ENCODE results near the gene REC8.

REC8 gene, protein sequence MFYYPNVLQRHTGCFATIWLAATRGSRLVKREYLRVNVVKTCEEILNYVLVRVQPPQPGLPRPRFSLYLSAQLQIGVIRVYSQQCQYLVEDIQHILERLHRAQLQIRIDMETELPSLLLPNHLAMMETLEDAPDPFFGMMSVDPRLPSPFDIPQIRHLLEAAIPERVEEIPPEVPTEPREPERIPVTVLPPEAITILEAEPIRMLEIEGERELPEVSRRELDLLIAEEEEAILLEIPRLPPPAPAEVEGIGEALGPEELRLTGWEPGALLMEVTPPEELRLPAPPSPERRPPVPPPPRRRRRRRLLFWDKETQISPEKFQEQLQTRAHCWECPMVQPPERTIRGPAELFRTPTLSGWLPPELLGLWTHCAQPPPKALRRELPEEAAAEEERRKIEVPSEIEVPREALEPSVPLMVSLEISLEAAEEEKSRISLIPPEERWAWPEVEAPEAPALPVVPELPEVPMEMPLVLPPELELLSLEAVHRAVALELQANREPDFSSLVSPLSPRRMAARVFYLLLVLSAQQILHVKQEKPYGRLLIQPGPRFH

GRCh38 chr14:24171422-24172260, at the start of gene REC8:
REC8 (plus strand) TSS chr14:24172080; CDS start chr14:24172553, 473 bp downstream.
- Histone ChIP-seq H3K27ac (ENCODE audit: low read length) (no peak within 1 kb of the TSS), H3K9me3 (ENCODE audit: control insufficient read depth, insufficient read depth, low read length) (no peaks in the 10 kb centered on the region), H3K4me1 (ENCODE audit: control insufficient read depth, insufficient read depth, low read length) (peaks cover 4% of the 10 kb centered on the region; the same call in 1 of the 2 replicates), H3K36me3 (ENCODE audit: control insufficient read depth, insufficient read depth, low read length) (no peaks in the 10 kb centered on the region), H3K27me3 (ENCODE audit: control insufficient read depth, insufficient read depth, low read length) (no peaks in the 10 kb centered on the region), H3K4me3 (ENCODE audit: low read length) (peak within 1 kb of the TSS; percentile 42; the same call in 1 of the 2 replicates)
- DNase-seq (ENCODE audit: low read depth, low spot score): peak; percentile 97
- no CpG with 5 or more reads among the region's 63 CpGs for WGBS (ENCODE audit: insufficient coverage, insufficient read length)

DNA sequence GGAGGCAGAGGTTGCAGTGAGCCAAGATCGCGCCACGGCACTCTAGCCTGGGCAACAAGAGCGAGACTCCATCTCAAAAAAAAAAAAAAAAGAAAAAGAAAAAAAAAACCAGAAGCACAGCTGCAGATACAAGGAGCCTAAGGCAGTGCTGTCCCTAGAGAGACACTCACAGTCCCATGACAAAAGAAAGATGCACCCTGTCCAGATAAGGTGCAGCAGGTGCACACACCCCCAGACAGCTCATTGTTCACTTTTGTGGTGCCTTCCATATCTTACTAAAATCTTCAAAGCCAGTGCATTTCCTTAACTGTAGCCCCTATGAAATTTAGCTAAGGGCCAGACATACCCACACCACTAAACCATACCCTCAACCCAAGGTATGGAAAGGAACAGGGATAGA, 49.5 kb upstream of the REC8 start:
- H3K4me3 ChIP-seq (ENCODE audit: low read length): no peak overlapping the region
- no peaks in the 10 kb centered on the region for H3K27me3 ChIP-seq (ENCODE audit: control insufficient read depth, insufficient read depth, low read length)
- H3K9me3 ChIP-seq (ENCODE audit: control insufficient read depth, insufficient read depth, low read length): no peaks in the 10 kb centered on the region
- H3K4me1 ChIP-seq (ENCODE audit: control insufficient read depth, insufficient read depth, low read length): no peaks in the 10 kb centered on the region
- DNase-seq (ENCODE audit: low read depth, low spot score): no peak
- H3K36me3 ChIP-seq (ENCODE audit: control insufficient read depth, insufficient read depth, low read length): peaks cover 27% of the 10 kb centered on the region
- WGBS (ENCODE audit: insufficient coverage, insufficient read length): no CpG with 5 or more reads among the region's 4 CpGs
- H3K27ac ChIP-seq (ENCODE audit: low read length): no peak overlapping the region

DNA sequence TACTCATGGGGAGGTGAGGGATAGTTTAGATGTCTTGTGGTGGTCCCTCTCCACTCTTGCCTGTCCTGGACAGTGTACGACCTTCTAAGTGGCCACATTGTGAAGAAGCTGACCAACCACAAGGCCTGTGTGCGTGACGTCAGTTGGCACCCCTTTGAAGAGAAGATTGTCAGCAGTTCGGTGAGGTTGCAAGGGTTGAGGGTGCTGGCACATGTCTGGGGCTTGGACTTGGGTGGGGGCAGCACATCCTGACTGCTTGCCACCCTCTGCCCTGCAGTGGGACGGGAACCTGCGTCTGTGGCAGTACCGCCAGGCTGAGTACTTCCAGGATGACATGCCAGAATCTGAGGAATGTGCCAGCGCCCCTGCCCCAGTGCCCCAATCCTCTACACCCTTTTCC, 49.0 kb upstream of the REC8 start:
- H3K27ac ChIP-seq (ENCODE audit: low read length): no peak overlapping the region
- H3K9me3 ChIP-seq (ENCODE audit: control insufficient read depth, insufficient read depth, low read length): no peaks in the 10 kb centered on the region
- no peaks in the 10 kb centered on the region for H3K4me1 ChIP-seq (ENCODE audit: control insufficient read depth, insufficient read depth, low read length)
- DNase-seq (ENCODE audit: low read depth, low spot score): no peak
- no peaks in the 10 kb centered on the region for H3K27me3 ChIP-seq (ENCODE audit: control insufficient read depth, insufficient read depth, low read length)
- no peak overlapping the region for H3K4me3 ChIP-seq (ENCODE audit: low read length)
- WGBS (ENCODE audit: insufficient coverage, insufficient read length): no CpG with 5 or more reads among the region's 8 CpGs
- H3K36me3 ChIP-seq (ENCODE audit: control insufficient read depth, insufficient read depth, low read length): peaks cover 27% of the 10 kb centered on the region

GRCh38 chr14:24123424-24124417, 48.2 kb upstream of the REC8 start:
- Histone ChIP-seq H3K4me3 (ENCODE audit: low read length) (no peak overlapping the region), H3K9me3 (ENCODE audit: control insufficient read depth, insufficient read depth, low read length) (no peaks in the 10 kb centered on the region), H3K36me3 (ENCODE audit: control insufficient read depth, insufficient read depth, low read length) (peaks cover 22% of the 10 kb centered on the region), H3K27ac (ENCODE audit: low read length) (no peak overlapping the region), H3K4me1 (ENCODE audit: control insufficient read depth, insufficient read depth, low read length) (no peaks in the 10 kb centered on the region), H3K27me3 (ENCODE audit: control insufficient read depth, insufficient read depth, low read length) (no peaks in the 10 kb centered on the region)
- no CpG with 5 or more reads among the region's 9 CpGs for WGBS (ENCODE audit: insufficient coverage, insufficient read length)
- DNase-seq (ENCODE audit: low read depth, low spot score): no peak

- Histone ChIP-seq H3K4me1 (ENCODE audit: control insufficient read depth, insufficient read depth, low read length) (no peaks in the 10 kb centered on the region), H3K9me3 (ENCODE audit: control insufficient read depth, insufficient read depth, low read length) (no peaks in the 10 kb centered on the region), H3K4me3 (ENCODE audit: low read length) (no peak overlapping the region), H3K27me3 (ENCODE audit: control insufficient read depth, insufficient read depth, low read length) (no peaks in the 10 kb centered on the region), H3K36me3 (ENCODE audit: control insufficient read depth, insufficient read depth, low read length) (peaks cover 7% of the 10 kb centered on the region), H3K27ac (ENCODE audit: low read length) (no peak overlapping the region)
- no peak for DNase-seq (ENCODE audit: low read depth, low spot score)
Observed at GRCh38 chr14:24126939-24127338, 44.9 kb upstream of the REC8 start.

DNA sequence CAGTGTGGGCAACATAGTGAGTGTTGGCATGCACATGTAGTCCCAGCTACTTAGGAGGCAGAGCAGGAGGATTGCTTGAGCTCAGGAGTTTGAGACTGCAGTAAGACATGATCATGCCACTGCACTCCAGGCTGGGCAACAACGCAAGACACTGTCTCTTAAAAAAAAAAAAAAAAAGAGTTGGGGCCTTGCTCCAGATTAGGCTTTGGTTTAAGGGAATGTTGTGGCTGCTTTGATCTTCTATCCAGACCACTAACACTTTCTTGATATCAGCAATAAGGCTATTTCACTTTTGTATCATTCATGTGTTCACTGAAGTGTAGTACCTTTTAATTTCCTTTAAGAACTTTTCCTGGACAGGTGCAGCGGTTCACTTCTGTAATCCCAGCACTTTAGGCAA, 44.2 kb upstream of the REC8 start:
- Histone ChIP-seq H3K36me3 (ENCODE audit: control insufficient read depth, insufficient read depth, low read length) (peaks cover 4% of the 10 kb centered on the region), H3K27ac (ENCODE audit: low read length) (no peak overlapping the region), H3K9me3 (ENCODE audit: control insufficient read depth, insufficient read depth, low read length) (no peaks in the 10 kb centered on the region), H3K4me3 (ENCODE audit: low read length) (no peak overlapping the region), H3K4me1 (ENCODE audit: control insufficient read depth, insufficient read depth, low read length) (no peaks in the 10 kb centered on the region), H3K27me3 (ENCODE audit: control insufficient read depth, insufficient read depth, low read length) (no peaks in the 10 kb centered on the region)
- no peak for DNase-seq (ENCODE audit: low read depth, low spot score)
- no CpG with 5 or more reads among the region's 2 CpGs for WGBS (ENCODE audit: insufficient coverage, insufficient read length)

DNA sequence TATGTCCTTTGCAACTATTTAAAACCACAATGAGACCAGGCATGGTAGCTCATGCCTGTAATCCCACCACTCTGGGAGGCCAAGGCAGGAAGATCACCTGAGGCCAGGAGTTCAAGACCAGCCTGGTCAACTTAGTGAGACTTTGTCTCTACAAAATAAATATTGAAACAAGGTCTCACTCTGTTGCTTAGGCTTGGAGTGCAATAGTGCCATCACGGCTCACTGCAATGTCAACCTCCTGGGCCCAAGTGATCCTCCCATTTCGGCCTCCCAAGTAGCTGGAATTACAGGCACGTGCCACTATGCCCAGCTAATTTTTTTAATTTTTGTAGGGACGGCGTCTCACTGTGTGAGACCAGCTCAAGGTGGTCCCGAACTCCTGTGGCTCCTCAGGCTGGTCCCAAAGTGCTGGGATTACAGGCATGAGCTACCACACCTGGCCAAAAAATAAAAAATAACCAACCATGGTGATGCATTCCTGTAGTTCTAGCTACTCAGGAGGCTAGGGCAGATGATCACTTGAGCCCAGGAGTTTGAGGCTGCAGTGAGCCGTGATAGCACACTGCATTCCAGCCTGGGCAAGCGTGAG, 42.4 kb upstream of the REC8 start:
- no CpG with 5 or more reads among the region's 8 CpGs for WGBS (ENCODE audit: insufficient coverage, insufficient read length)
- Histone ChIP-seq H3K27ac (ENCODE audit: low read length) (no peak overlapping the region), H3K4me3 (ENCODE audit: low read length) (no peak overlapping the region), H3K4me1 (ENCODE audit: control insufficient read depth, insufficient read depth, low read length) (no peaks in the 10 kb centered on the region), H3K36me3 (ENCODE audit: control insufficient read depth, insufficient read depth, low read length) (no peaks in the 10 kb centered on the region), H3K9me3 (ENCODE audit: control insufficient read depth, insufficient read depth, low read length) (no peaks in the 10 kb centered on the region), H3K27me3 (ENCODE audit: control insufficient read depth, insufficient read depth, low read length) (no peaks in the 10 kb centered on the region)
- no peak for DNase-seq (ENCODE audit: low read depth, low spot score)

DNA sequence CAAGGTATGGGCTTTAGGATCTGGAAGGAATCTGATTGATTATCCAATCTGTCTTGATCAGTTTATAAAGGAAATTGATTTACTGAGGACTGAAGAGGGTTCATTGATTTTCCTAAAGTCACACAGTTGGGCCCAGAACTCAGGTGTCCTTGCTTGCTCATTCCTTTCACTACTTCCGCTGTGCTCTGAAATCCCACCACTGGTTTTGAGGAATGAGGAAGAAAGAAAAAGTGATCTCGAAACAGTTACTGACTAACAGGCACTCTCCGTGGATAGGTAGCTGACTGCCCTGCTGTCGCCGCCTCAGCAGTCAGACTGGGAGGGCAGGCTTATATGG, 41.5 kb upstream of the REC8 start, which contains the start of gene FITM1:
Gene FITM1, plus strand, starts transcription at position 280 of the 337 bp plus-strand sequence. CDS start 905 bp downstream, outside the sequence.
- H3K9me3 ChIP-seq (ENCODE audit: control insufficient read depth, insufficient read depth, low read length): no peaks in the 10 kb centered on the region
- no peak within 1 kb of the TSS for H3K4me3 ChIP-seq (ENCODE audit: low read length)
- peaks cover under 1% of the 10 kb centered on the region for H3K4me1 ChIP-seq (ENCODE audit: control insufficient read depth, insufficient read depth, low read length)
- no CpG with 5 or more reads among the region's 5 CpGs for WGBS (ENCODE audit: insufficient coverage, insufficient read length)
- no peaks in the 10 kb centered on the region for H3K27me3 ChIP-seq (ENCODE audit: control insufficient read depth, insufficient read depth, low read length)
- DNase-seq (ENCODE audit: low read depth, low spot score): no peak
- no peaks in the 10 kb centered on the region for H3K36me3 ChIP-seq (ENCODE audit: control insufficient read depth, insufficient read depth, low read length)
- H3K27ac ChIP-seq (ENCODE audit: low read length): no peak within 1 kb of the TSS

DNA sequence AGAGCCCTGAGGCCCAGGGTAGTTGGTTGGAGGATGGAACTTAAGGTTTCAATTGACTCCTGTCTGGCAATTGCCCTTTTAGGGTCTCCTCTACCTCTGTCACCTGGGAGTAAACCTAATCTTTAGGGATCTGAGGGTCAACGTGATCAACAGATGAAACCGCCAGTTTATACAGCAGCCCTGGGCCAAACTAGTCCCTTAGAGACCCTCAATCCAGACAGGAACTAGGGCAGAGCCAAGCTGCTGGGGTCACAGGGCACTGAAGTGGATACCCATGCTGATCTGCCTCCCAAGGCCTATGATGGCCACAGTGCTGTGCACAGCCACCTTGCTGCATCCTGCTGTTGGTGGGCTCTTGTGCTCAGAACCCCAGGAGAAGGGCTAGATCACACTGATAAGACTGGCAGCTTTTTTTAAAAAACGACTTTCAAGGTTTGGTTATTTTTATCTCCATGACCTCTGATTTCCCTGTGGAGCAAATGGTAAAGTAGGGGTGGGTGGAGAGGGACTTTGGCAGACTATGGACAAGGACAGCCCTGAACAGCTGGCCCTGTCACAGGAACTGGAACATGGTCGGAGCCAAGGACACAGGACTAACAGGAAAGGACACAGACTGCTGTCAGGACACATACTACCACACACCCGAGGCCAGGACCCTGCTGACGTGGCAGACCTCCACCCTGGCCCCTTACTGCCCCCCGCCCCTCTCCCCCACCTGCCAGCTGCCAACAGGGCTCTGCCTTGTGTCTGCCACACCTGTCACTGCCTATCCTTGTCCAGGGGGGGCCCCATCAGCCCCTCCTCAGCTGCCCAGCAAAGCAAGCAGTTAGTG, 40.9 kb upstream of the REC8 start:
- Histone ChIP-seq H3K27ac (ENCODE audit: low read length) (no peak overlapping the region), H3K27me3 (ENCODE audit: control insufficient read depth, insufficient read depth, low read length) (no peaks in the 10 kb centered on the region), H3K36me3 (ENCODE audit: control insufficient read depth, insufficient read depth, low read length) (no peaks in the 10 kb centered on the region), H3K9me3 (ENCODE audit: control insufficient read depth, insufficient read depth, low read length) (no peaks in the 10 kb centered on the region), H3K4me1 (ENCODE audit: control insufficient read depth, insufficient read depth, low read length) (peaks cover 2% of the 10 kb centered on the region), H3K4me3 (ENCODE audit: low read length) (no peak overlapping the region)
- no CpG with 5 or more reads among the region's 7 CpGs for WGBS (ENCODE audit: insufficient coverage, insufficient read length)
- DNase-seq (ENCODE audit: low read depth, low spot score): no peak

Data from iPS DF 6.9 (cell line).